ENCODE data around the gene OSGEPL1. TPM values are rescaled to one million over a fixed set of nuclear protein-coding genes. Genes with fewer than 3 reads are reported as not detected.

OSGEPL1 gene
- total and polyA plus RNA-seq, 2 of the 4 experiments (the other 2 are of a cell fraction), result 5.0 to 6.8 TPM

- WGBS, 2 experiments (ENCODE audit: extremely low coverage in 2 of 2, insufficient read length in 1 of 2), result no CpG with 5 or more reads among the region's 3 CpGs
- ChIA-PET POLR2A (ENCODE audit: unreplicated experiment) (no interaction called here), CTCF (no interaction called here)
- Histone ChIP-seq H3K27ac (ENCODE audit: insufficient read depth, low read length) (no peak overlapping the region), H3K4ac (ENCODE audit: low read depth, low read length) (no peak overlapping the region), H2AK9ac (replicated peaks; ENCODE audit: low read depth, low read length, poor library complexity) (no peak overlapping the region), H3K56ac (ENCODE audit: extremely low read depth, insufficient read depth, low read length) (no peak overlapping the region), H4K20me1 (ENCODE audit: insufficient read depth, low read length) (no peaks in the 10 kb centered on the region), H3K23ac (ENCODE audit: low read depth, low read length) (no peak overlapping the region), H3K14ac (replicated peaks; ENCODE audit: low read depth, low read length) (no peak overlapping the region), H3K4me3 (ENCODE audit: insufficient read depth, low read depth, low read length) (no peak overlapping the region), H3K4me1 (ENCODE audit: control insufficient read depth, insufficient read depth, low read length) (peaks cover 8% of the 10 kb centered on the region; the same call in 1 of the 2 replicates), H3K27me3 (ENCODE audit: control insufficient read depth, insufficient read depth, low read length) (no peaks in the 10 kb centered on the region), H3K4me2 (ENCODE audit: low read depth, low read length) (no peak overlapping the region), H3K36me3 (ENCODE audit: control insufficient read depth, insufficient read depth, low read length) (peaks cover 2% of the 10 kb centered on the region; the same call in 1 of the 2 replicates), H2AFZ (replicated peaks; ENCODE audit: low read length, poor library complexity) (no peak overlapping the region), H2AK5ac (ENCODE audit: low read depth, low read length) (no peak overlapping the region), H2BK5ac (ENCODE audit: low read depth, low read length, poor library complexity, severe bottlenecking) (no peak overlapping the region), H3K9ac (ENCODE audit: low read depth, low read length) (no peak overlapping the region), H2BK15ac (ENCODE audit: low read depth, low read length) (no peak overlapping the region), H4K5ac (ENCODE audit: low read depth, low read length) (no peak overlapping the region), H3K9me3 (ENCODE audit: control insufficient read depth, insufficient read depth, low read length) (no peaks in the 10 kb centered on the region), H2BK20ac (ENCODE audit: low read depth, low read length) (no peak overlapping the region), H3K9me1 (ENCODE audit: insufficient read depth, low read length) (peaks cover 5% of the 10 kb centered on the region), H4K91ac (ENCODE audit: insufficient read depth, low read depth, low read length) (no peak overlapping the region), H4K8ac (ENCODE audit: low read depth in 2 of 2, low read length in 2 of 2) (no peak overlapping the region; a peak in 1 of 4 replicates), H2BK120ac (ENCODE audit: low read depth, low read length) (no peak overlapping the region), H3K79me1 (ENCODE audit: low read depth in 1 of 2, low read length in 2 of 2) (peaks cover 11 to 12% of the 10 kb centered on the region in 2 experiments), H3K18ac (ENCODE audit: low read depth, low read length) (no peak overlapping the region)
- in situ Hi-C loops (cut with MboI; ENCODE audit: low sequenced_read_pairs), result no loop called here
- no peak for TF ChIP-seq BHLHE40 (IDR thresholded peaks at IDR 0.05; ENCODE audit: low read depth, low read length)
- dilution Hi-C loops (cut with HindIII; ENCODE audit: low sequenced_read_pairs, unreplicated experiment), result no loop called here
- no TSS peak for BruUV-seq (replicated peaks)
- DNase-seq, result no peak
- intact Hi-C loops (cut with micrococcal nuclease), result no loop called here
- no peak for ATAC-seq (ENCODE audit: low read depth)
Measured at GRCh38 chr2:189803431-189803830, 40.8 kb upstream of the OSGEPL1 start.

Data from IMR-90 (cell line).